GM23338 (cell line): Measurements from ENCODE around the gene GPC5. TPM values are rescaled to one million over a fixed set of nuclear protein-coding genes. Genes with fewer than 3 reads are reported as not detected.

Experiments used
- ATAC-seq: fragments of 200-7000 bp; cut with Tn5 transposase; 3 replicates; pipeline ENCODE4 v1.9.1; 2020
- DNase-seq: peaks from one replicate; pipeline ENCODE4 v3.0.0-alpha.2; 2015; ENCODE audit warnings: low spot score
- H2AFZ ChIP-seq: fragments of 200-600 bp; sonication (generic); 2 replicates; pipeline ENCODE4 v1.8.0; 2016; ENCODE audit warnings: antibody characterized with exemption, mild to moderate bottlenecking, moderate library complexity
- H3F3A ChIP-seq: fragments of 200-600 bp; sonication (generic); replicated peaks from 2 replicates; pipeline ENCODE4 v1.8.0; 2017; ENCODE audit warnings: antibody characterized with exemption, mixed run types, low read depth
- H3K27ac ChIP-seq: fragments of 200-600 bp; sonication (generic); 2 replicates; pipeline ENCODE4 v1.6.1; 2016; ENCODE audit warnings: low read depth
- H3K27me3 ChIP-seq: fragments of 200-600 bp; sonication (generic); 2 replicates; pipeline ENCODE4 v1.8.0; 2016; ENCODE audit warnings: mild to moderate bottlenecking, mixed run types, moderate library complexity; ENCODE audit not compliant: insufficient read depth
- H3K36me3 ChIP-seq: fragments of 200-600 bp; sonication (generic); 2 replicates; pipeline ENCODE4 v1.8.0; 2016; ENCODE audit warnings: mild to moderate bottlenecking; ENCODE audit not compliant: insufficient read depth
- H3K4me1 ChIP-seq: fragments of 200-600 bp; sonication (generic); 2 replicates; pipeline ENCODE4 v1.8.0; 2016; ENCODE audit warnings: mild to moderate bottlenecking, moderate library complexity; ENCODE audit not compliant: insufficient read depth
- H3K4me2 ChIP-seq: fragments of 200-600 bp; sonication (generic); 2 replicates; pipeline ENCODE4 v1.7.1; 2017; ENCODE audit warnings: mixed run types
- H3K4me3 ChIP-seq: fragments of 200-600 bp; sonication (generic); 2 replicates; pipeline ENCODE4 v1.6.1; 2016; ENCODE audit warnings: mixed run types
- H3K79me2 ChIP-seq: fragments of 200-600 bp; sonication (generic); replicated peaks from 2 replicates; pipeline ENCODE4 v1.8.0; 2017; ENCODE audit warnings: mild to moderate bottlenecking; ENCODE audit not compliant: insufficient read depth
- H3K9me2 ChIP-seq: fragments of 200-600 bp; sonication (generic); 2 replicates; pipeline ENCODE4 v1.8.0; 2017; ENCODE audit not compliant: insufficient read depth
- H4K20me1 ChIP-seq: fragments of 200-600 bp; sonication (generic); replicated peaks from 2 replicates; pipeline ENCODE4 v1.8.0; 2017; ENCODE audit warnings: mild to moderate bottlenecking; ENCODE audit not compliant: insufficient read depth
- H3K27ac Mint-ChIP-seq: 2 replicates; pipeline ENCODE4 v1.8.0; 2020; ENCODE audit warnings: inconsistent platforms, mild to moderate bottlenecking, moderate library complexity, mixed read lengths
- H3K27me3 Mint-ChIP-seq: 3 replicates; pipeline ENCODE4 v1.8.0; 2022; ENCODE audit warnings: low read depth, mild to moderate bottlenecking, moderate library complexity, mixed read lengths, inconsistent platforms; ENCODE audit not compliant: insufficient read depth, poor library complexity
- H3K36me3 Mint-ChIP-seq: 3 replicates; pipeline ENCODE4 v1.8.0; 2021; ENCODE audit warnings: low read depth, mild to moderate bottlenecking, inconsistent platforms, moderate library complexity, mixed read lengths
- H3K4me1 Mint-ChIP-seq: 3 replicates; pipeline ENCODE4 v1.8.0; 2020; ENCODE audit warnings: mild to moderate bottlenecking, inconsistent platforms, mixed read lengths
- H3K4me3 Mint-ChIP-seq: 3 replicates; pipeline ENCODE4 v1.8.0; 2021; ENCODE audit warnings: moderate library complexity, mild to moderate bottlenecking, inconsistent platforms, mixed read lengths
- H3K9me3 Mint-ChIP-seq: 3 replicates; pipeline ENCODE4 v1.8.0; 2020; ENCODE audit warnings: moderate library complexity, mild to moderate bottlenecking, inconsistent platforms, mixed read lengths
- CREB1 ChIP-seq: fragments of 250-450 bp; sonication (Bioruptor Pico); IDR thresholded peaks from 2 replicates; pipeline ENCODE4 v1.5.0; 2020; ENCODE audit warnings: low read depth, mild to moderate bottlenecking, moderate library complexity
- CTCF ChIP-seq, 2 experiments: fragments of 200-600 bp in 1 of 2; sonication (generic) in 1 of 2; conservative IDR thresholded peaks; 2 replicates each; pipeline versions ENCODE4 v1.5.1 to v1.6.1; 2016 to 2017; ENCODE audit warnings: antibody characterized with exemption in 2 of 2, low read depth in 2 of 2, mild to moderate bottlenecking in 2 of 2, moderate library complexity in 1 of 2
- ETS1 ChIP-seq: IDR thresholded peaks from 2 replicates; pipeline ENCODE4 v1.6.1; 2016; ENCODE audit warnings: antibody characterized with exemption
- EZH2phosphoT487 ChIP-seq: fragments of 200-600 bp; sonication (generic); IDR thresholded peaks from one replicate; pipeline ENCODE4 v1.8.1; 2018; ENCODE audit warnings: antibody characterized with exemption; ENCODE audit not compliant: unreplicated experiment
- JUNB ChIP-seq: IDR thresholded peaks from one replicate; pipeline ENCODE4 v1.6.1; 2016; ENCODE audit warnings: antibody characterized with exemption; ENCODE audit not compliant: unreplicated experiment
- NANOG ChIP-seq: IDR thresholded peaks from 2 replicates; pipeline ENCODE4 v1.6.1; 2016; ENCODE audit warnings: antibody characterized with exemption, borderline replicate concordance
- POLR2AphosphoS5 ChIP-seq: IDR thresholded peaks from 2 replicates; pipeline ENCODE4 v1.6.1; 2016; ENCODE audit warnings: antibody characterized with exemption, low read depth
- REST ChIP-seq: IDR thresholded peaks from one replicate; pipeline ENCODE4 v1.6.1; 2018; ENCODE audit warnings: antibody characterized with exemption; ENCODE audit not compliant: unreplicated experiment
- STAT1 ChIP-seq: IDR thresholded peaks from one replicate; pipeline ENCODE4 v1.6.1; 2016; ENCODE audit warnings: antibody characterized with exemption; ENCODE audit not compliant: unreplicated experiment
- ZNF114 ChIP-seq: fragments of 250-450 bp; sonication (Bioruptor Pico); IDR thresholded peaks from 2 replicates; pipeline ENCODE4 v1.5.0; 2020; ENCODE audit warnings: mild to moderate bottlenecking, moderate library complexity
- ZNF331 ChIP-seq: fragments of 250-450 bp; sonication (Bioruptor Pico); IDR thresholded peaks from 2 replicates; pipeline ENCODE4 v1.5.0; 2020; ENCODE audit warnings: low read depth, mild to moderate bottlenecking, moderate library complexity
- polyA plus RNA-seq: library from polyadenylated mRNA; unstranded; fragments of >200 nt; fragmentation: Nextera tagmentation; extraction: Ambion mirVana; gene quantifications from 2 replicates; pipeline ENCODE4 v1.2.1, GENCODE V29; 2016
- total RNA-seq: library from RNA; depleted of rRNA; stranded (reverse); fragments of >200 nt; shearing (Covaris generic); gene quantifications from 2 replicates; pipeline ENCODE4 v1.2.3, GENCODE V29; 2014

The GPC5 gene
- total and polyA plus RNA-seq, 2 experiments from 2014 or later = 0.95 to 1.1 TPM

- no peak for ATAC-seq
- no peak overlapping the region for H2AFZ ChIP-seq
- H3K4me1 ChIP-seq = no peaks in the 10 kb centered on the region
- H3K9me2 ChIP-seq = no peaks in the 10 kb centered on the region
- no peaks in the 10 kb centered on the region for H3F3A ChIP-seq
- Mint-ChIP-seq H3K27ac (no peak overlapping the region), H3K27me3 (no peaks in the 10 kb centered on the region), H3K36me3 (no peaks in the 10 kb centered on the region), H3K9me3 (no peaks in the 10 kb centered on the region), H3K4me3 (no peak overlapping the region), H3K4me1 (no peaks in the 10 kb centered on the region)
- no peak overlapping the region for H3K4me2 ChIP-seq
- H3K79me2 ChIP-seq = no peaks in the 10 kb centered on the region
- no peak for DNase-seq
- H3K4me3 ChIP-seq = no peak overlapping the region
- no peak for TF ChIP-seq POLR2AphosphoS5
- TF ChIP-seq NANOG = no peak
- no peak for TF ChIP-seq REST
- TF ChIP-seq CTCF (conservative IDR thresholded peaks at IDR 0.05; ENCODE audit: low read depth in 2 of 2) = no peak
- TF ChIP-seq STAT1 = no peak
- TF ChIP-seq EZH2phosphoT487 = no peak
- TF ChIP-seq JUNB = no peak
- no peak for TF ChIP-seq ZNF114 (CRISPR knock-in tag)
- TF ChIP-seq ETS1 = no peak
- no peak for TF ChIP-seq CREB1 (CRISPR knock-in tag)
- no peaks in the 10 kb centered on the region for H4K20me1 ChIP-seq
- no peak overlapping the region for H3K27ac ChIP-seq
- no peaks in the 10 kb centered on the region for H3K27me3 ChIP-seq
- no peaks in the 10 kb centered on the region for H3K36me3 ChIP-seq
Observed at GRCh38 chr13:91889641-91890040, 491.2 kb downstream of the GPC5 start.

GRCh38 chr13:91891141-91891540 lies 492.7 kb downstream of the GPC5 start:
- Mint-ChIP-seq H3K4me3 (no peak overlapping the region), H3K27ac (no peak overlapping the region), H3K4me1 (no peaks in the 10 kb centered on the region), H3K9me3 (no peaks in the 10 kb centered on the region), H3K27me3 (no peaks in the 10 kb centered on the region), H3K36me3 (no peaks in the 10 kb centered on the region; the same call in 2 of the 3 replicates)
- H3K79me2 ChIP-seq = no peaks in the 10 kb centered on the region
- H3K9me2 ChIP-seq = no peaks in the 10 kb centered on the region
- H4K20me1 ChIP-seq = no peaks in the 10 kb centered on the region
- H3K4me2 ChIP-seq = no peak overlapping the region
- H3K4me3 ChIP-seq = no peak overlapping the region
- H3K4me1 ChIP-seq = no peaks in the 10 kb centered on the region
- no peak overlapping the region for H3K27ac ChIP-seq
- no peaks in the 10 kb centered on the region for H3F3A ChIP-seq
- H3K27me3 ChIP-seq = no peaks in the 10 kb centered on the region
- H2AFZ ChIP-seq = no peak overlapping the region
- no peaks in the 10 kb centered on the region for H3K36me3 ChIP-seq
- DNase-seq (no peak), ATAC-seq (no peak)
- TF ChIP-seq ZNF331 (CRISPR knock-in tag) (no peak), ZNF114 (CRISPR knock-in tag) (no peak), JUNB (no peak), NANOG (no peak), STAT1 (no peak), ETS1 (no peak), REST (no peak), CREB1 (CRISPR knock-in tag) (no peak), EZH2phosphoT487 (no peak)
